Activated CD4-positive, CD25-positive, alpha-beta regulatory T cell treated with anti-CD3 and anti-CD28 coated beads, Interleukin-2, amount 50 U/mL, for 16 hours (primary cell): Measurements from ENCODE around the gene WDR18.

Source experiments
- DNase-seq: peaks from one replicate; pipeline ENCODE4 v3.0.0-alpha.2; 2020; ENCODE audit warnings: low read depth, low spot score

WDR18 gene

GRCh38 chr19:1041835-1042685, 57.9 kb downstream of the WDR18 start:
- no peak for DNase-seq

- DNase-seq, result no peak
Measured at GRCh38 chr19:1042689-1043511, 58.8 kb downstream of the WDR18 start.
